ENCODE measurements around the gene PRMT9.

PRMT9 gene

DNA sequence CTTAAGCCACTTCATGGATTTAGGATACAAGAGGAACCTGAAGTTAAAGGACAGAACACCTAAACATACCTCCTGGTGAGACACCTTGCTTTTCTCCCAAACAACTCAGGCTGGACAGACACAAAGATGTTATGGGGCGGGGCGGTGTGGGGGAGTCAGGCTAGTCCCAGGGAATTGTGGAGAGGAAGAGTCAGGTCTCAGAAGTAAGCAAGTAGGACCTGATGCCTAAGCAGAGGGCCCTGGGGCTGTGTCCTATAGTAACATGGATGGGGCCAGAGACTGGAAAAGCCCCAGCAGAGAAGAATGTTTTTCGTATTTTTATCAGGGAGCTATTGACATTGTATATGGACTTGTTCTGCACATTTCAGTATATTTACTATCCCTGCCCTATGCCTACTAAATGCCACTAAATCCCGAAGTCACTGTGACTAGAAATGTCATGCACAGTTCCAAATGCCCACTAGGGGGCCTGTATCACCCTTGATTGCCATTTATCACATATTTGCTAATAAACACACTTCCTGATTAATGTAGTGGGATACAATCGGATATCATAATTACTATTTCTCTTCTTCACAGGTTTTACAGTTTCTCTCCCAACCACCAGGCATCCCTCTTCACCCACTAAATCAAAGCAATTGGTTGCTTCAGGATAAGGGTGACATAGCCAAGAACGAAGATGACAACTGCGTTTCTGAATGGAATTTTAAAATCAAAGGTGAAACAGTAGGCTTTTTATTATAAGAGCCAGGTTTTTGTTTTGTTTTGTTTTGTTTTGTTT, 24.1 kb upstream of the PRMT9 start:
- H3K4me3 ChIP-seq (ENCODE audit: low read length), result no peak overlapping the region
- no peak for TF ChIP-seq ZNF274 (IDR thresholded peaks at IDR 0.05; ENCODE audit: low read depth, low read length)

DNA sequence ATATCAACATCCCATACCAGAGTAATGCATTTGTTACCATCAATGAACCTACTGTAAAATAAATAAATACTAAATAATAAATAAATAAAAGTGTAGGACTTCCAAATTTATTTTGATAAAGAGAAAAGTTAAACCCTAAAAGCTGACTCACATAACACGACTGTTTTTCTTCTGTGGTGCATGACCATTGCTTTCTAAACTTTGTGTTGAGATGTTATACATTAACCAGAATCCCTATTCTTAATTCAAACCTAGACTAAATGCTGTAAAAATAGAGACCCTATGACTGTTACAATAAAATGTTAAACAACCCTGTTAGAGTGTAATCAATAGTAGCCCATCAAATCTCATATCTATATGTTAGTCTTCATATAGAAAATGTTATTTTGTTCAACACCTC, 20.9 kb upstream of the PRMT9 start:
- no peak for TF ChIP-seq ZNF274 (IDR thresholded peaks at IDR 0.05; ENCODE audit: low read depth, low read length)
- no peak overlapping the region for H3K4me3 ChIP-seq (ENCODE audit: low read length)

DNA sequence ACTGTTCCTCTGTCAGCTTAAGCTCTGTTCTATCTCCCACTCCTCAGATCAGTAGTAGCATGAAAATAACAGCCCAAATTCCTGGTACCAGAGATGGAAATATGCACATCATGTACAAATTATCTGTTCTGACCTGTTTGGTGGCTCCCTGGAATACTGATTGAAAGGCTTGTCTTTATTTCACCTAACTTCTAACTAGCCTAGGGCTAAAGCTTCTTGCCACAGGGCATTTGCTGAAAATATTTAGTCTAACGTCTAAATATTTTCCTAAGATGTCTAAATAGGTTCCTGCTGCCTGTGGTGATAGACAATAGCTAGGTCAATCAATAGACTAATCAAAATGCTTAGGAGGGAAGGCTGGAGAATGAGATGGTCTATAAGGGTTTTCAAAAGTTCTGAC, 12.9 kb upstream of the PRMT9 start:
- no peak overlapping the region for H3K4me3 ChIP-seq (ENCODE audit: low read length)
- no peak for TF ChIP-seq ZNF274 (IDR thresholded peaks at IDR 0.05; ENCODE audit: low read depth, low read length)

DNA sequence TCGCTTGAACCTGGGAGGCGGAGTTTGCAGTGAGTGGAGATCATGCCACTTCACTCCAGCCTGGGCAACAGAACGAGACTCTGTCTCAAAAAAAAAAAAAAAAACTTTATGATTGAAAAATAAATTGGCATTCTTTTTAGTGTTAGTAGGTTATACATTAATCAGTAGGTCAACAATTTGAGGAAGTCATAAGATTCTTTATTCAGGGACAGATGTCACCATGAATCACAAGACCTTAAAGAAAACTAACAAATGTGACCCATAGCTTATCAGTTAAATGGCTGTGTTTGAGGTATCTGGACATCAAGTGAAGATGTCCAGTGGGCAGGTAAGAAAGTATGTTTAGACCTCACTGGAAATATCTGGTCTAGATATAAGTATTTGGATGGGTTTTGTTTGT, 9.3 kb upstream of the PRMT9 start:
- no peak overlapping the region for H3K4me3 ChIP-seq (ENCODE audit: low read length)
- no peak for TF ChIP-seq ZNF274 (IDR thresholded peaks at IDR 0.05; ENCODE audit: low read depth, low read length)

DNA sequence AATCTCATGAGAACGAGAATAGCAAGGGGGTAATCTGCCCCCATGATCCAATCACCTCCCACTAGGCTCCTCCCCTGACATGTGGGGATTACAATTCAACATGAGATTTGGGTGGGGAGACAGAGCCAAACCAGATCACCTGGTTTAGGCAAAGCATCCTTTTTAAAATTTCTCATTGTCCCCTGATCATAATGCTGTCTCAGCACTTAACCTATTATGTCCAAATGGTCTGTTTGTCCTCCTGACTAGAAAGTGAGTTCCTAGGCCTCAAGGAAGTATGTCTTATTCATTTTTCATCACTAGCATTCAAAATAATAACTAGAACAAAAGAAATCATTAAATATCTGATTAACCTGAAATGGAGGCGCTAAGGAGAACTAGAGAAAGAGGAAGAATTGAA, 7.9 kb upstream of the PRMT9 start:
- TF ChIP-seq ZNF274 (IDR thresholded peaks at IDR 0.05; ENCODE audit: low read depth, low read length), result no peak
- no peak overlapping the region for H3K4me3 ChIP-seq (ENCODE audit: low read length)

DNA sequence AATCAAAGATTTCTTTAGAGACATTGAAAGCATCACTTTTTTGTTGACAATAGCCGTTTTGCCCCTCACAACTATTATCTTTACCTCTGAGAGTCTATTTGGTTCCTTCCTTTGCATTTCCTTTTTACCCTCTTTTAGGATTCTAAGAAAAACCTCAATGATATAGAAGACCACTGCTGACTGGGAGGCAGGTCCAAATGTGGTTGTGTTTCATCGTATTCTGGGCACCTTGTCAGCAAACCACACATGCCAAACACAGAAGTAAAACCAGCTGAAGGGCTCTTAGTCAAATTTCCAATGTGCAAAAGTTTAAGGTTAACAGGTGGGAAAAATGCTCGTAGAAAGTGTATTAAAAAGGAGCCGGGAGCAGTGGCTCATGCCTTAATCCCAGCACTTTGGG, 5.1 kb upstream of the PRMT9 start:
- no peak overlapping the region for H3K4me3 ChIP-seq (ENCODE audit: low read length)
- TF ChIP-seq ZNF274 (IDR thresholded peaks at IDR 0.05; ENCODE audit: low read depth, low read length), result no peak

DNA sequence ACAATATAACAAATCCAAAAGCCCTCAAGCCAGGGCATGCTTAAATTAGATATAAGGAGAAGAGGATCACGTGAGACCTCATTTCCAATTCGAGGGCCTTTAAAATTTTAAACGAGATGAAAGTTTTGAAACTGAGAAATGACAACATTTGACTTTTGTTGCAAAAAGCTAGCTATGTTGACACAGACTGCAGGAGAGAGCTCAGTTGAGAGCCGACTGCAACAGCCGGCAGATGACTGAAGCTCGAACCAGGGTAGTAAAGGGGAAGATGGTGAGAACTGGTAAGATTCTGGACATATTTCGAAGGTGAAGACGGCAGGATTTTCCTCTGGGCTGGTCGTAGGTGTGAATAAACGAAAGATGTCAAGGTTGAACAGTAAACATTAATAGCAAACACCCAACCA, 773 bp downstream of the PRMT9 start:
- peak overlapping the region; percentile 88 for H3K4me3 ChIP-seq (ENCODE audit: low read length)
- no peak for TF ChIP-seq ZNF274 (IDR thresholded peaks at IDR 0.05; ENCODE audit: low read depth, low read length)

DNA sequence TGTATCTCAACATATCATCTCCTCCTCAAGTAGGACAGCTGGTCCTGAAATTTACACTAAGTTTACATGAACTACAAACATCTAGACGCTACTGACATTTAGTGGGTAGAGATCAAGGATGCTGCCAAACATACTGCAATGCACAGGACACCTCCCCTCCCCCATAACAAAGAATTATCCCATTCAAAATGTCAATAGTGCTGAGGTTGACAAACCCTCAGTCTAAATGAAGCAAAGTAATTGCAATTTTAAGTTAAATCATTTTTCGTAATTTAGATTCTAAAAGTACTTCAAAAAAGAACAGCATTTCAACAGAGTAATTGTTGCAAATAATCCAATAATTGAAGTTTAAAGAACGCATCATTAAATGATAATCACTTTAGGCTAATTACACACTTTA, 1.2 kb downstream of the PRMT9 start:
- TF ChIP-seq ZNF274 (IDR thresholded peaks at IDR 0.05; ENCODE audit: low read depth, low read length), result no peak
- H3K4me3 ChIP-seq (ENCODE audit: low read length), result peak overlapping the region; percentile 88; the same call in 1 of the 2 replicates

DNA sequence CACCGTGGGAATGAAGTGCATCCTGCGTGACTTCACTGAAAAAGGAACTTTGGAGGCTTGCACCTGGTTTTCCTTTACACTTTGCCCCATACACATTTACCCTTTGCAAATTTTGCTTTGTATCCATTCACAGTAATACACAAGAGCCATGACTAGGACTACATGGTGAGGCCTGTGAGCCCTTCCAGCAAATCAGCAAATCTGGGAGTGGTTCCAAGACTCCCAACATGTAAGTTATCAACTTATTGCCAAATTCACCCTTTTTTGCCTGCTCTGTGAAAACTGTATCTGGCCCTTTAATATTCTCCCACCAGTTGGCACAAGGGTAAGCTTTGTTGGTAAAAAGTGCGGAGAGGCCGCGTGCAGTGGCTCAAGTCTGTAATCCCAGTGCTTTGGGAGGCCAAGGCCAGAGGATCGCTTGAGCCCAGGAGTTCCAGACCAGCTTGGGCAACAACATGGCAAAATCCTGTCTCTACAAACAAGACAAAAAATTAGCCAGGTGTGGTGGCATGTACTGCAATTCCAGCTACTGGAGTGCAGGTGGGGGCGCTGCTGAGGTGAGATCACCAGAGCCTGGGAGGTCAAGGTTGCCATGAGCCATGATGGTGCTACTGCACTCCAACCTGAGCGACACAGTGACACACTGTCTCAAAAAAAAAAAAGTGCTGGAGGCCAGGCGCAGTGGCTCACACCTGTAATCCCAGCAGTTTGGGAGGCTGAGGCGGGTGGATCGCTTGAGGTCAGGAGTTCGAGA, 5.0 kb downstream of the PRMT9 start:
- no peak for TF ChIP-seq ZNF274 (IDR thresholded peaks at IDR 0.05; ENCODE audit: low read depth, low read length)
- no peak overlapping the region for H3K4me3 ChIP-seq (ENCODE audit: low read length)

DNA sequence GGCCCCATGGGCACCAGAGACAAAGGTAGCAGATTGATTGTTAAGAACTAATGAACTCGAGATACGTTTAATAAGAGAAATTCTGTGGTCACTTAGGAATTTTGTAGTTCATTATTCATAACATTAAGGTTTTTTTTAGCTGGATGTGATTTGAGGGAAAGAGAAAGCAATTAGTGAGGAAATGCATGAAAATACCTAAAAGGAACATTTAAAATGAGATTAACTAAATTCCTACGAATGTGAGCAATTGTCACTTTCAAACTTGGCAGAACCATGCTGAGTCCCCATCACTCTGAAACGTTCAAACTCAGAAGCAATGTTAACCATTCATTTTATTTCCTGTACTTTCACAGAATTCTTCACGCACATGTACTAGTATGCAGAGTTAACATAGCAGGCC, 5.9 kb downstream of the PRMT9 start:
- TF ChIP-seq ZNF274 (IDR thresholded peaks at IDR 0.05; ENCODE audit: low read depth, low read length), result no peak
- no peak overlapping the region for H3K4me3 ChIP-seq (ENCODE audit: low read length)

DNA sequence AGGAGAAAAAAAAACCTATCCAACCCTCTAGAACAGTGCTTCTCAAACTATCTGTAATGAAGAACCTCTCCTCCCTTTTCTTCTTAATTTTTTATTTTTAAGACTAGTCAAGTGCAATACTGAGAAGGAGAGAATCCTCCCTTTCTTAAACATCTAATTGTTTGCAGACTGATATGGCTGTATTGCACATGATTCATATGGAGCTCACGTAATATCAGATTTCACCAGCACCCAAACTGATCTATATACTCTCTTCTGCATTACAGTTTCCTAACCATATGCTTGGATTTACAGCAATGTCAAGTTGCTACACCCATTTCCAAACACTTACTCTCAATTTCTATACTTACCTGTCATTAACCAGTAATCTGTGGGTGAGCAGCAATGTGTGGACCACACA, 9.5 kb downstream of the PRMT9 start:
- no peak for TF ChIP-seq ZNF274 (IDR thresholded peaks at IDR 0.05; ENCODE audit: low read depth, low read length)
- H3K4me3 ChIP-seq (ENCODE audit: low read length), result no peak overlapping the region

DNA sequence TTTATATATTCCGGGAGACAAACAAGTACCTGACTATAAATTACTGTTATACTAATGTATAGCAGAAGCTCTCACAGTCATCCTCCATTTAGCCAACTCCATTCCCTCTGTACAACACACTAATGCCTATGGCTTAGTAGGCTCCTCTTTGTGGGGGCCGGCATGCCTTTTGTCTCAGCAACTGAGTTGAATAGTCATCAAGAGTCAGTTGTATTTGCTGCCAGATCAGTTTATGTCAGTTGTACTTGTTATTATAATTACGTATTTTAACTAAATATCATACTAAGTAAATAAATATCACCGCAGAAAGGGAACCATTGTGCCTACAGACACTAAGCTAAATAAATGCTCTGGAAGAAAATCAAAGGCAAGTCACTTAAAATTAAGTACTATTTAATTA, 9.9 kb downstream of the PRMT9 start:
- no peak for TF ChIP-seq ZNF274 (IDR thresholded peaks at IDR 0.05; ENCODE audit: low read depth, low read length)
- no peak overlapping the region for H3K4me3 ChIP-seq (ENCODE audit: low read length)

DNA sequence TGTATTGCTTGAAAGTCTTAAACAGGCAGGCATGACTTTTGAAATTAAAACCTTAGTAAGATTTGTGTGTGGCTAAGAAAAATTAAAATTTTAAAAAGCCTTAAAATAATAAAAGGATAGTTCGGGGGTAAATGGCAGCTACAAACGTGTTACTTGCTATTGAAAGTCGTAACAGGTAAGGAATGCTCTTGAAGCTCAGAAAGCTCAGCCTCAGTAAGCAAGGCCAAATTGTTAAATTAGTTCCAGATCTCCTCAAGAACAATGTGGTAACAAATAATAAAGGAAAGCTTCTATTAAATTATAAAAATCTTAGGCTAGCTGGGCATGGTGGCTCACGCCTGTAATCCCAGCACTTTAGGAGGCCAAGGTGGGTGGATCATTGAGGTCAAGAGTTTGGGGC, 25.5 kb downstream of the PRMT9 start:
- no peak for TF ChIP-seq ZNF274 (IDR thresholded peaks at IDR 0.05; ENCODE audit: low read depth, low read length)
- H3K4me3 ChIP-seq (ENCODE audit: low read length), result no peak overlapping the region

DNA sequence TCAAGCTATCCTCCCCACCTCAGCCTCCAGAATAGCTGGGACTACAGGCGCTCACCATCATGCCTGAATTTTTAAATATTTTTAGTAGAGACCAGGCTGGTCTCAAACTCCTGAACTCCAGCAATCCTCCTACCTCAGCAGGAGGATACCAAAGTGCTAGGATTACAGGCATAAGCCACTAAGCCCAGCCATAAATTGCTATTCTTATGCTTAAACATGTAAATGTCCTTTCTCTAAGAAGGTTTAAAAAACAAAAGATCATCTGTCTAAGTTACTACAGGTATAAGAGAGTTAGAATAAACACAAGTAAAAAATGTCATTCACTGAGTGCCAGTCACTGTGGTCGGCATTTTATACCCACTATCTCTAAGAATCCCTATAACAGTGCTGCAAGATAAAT, 28.3 kb downstream of the PRMT9 start:
- no peak overlapping the region for H3K4me3 ChIP-seq (ENCODE audit: low read length)
- no peak for TF ChIP-seq ZNF274 (IDR thresholded peaks at IDR 0.05; ENCODE audit: low read depth, low read length)

DNA sequence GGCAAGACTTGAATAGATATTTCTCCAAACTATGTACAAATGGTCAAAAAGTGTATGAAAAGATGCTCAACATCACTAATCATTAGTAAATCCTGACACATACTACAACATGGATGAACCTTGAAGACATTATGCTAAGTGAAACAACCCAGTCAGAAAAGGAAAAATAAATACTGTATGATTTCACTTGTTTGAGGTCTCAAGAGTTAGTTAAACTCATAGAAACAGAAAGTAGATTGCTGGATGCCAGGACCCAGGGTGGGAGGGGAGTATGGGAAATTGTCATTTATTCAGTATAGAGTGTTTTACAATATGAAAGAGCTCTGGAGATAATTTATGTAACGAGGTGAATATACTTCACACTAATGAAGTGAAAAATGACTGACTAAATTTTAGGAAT, 32.4 kb downstream of the PRMT9 start:
- TF ChIP-seq ZNF274 (IDR thresholded peaks at IDR 0.05; ENCODE audit: low read depth, low read length), result no peak
- H3K4me3 ChIP-seq (ENCODE audit: low read length), result no peak overlapping the region

Data from GM08714 (cell line).